Endothelial cell of umbilical vein (primary cell): ENCODE measurements around the gene CHERP.

Experiments
- EZH2 ChIP-seq: IDR thresholded peaks from 2 replicates; pipeline ENCODE4 v1.6.1; 2012; ENCODE audit warnings: borderline replicate concordance, low read depth, mild to moderate bottlenecking, moderate library complexity, low read length, inconsistent platforms; ENCODE audit not compliant: severe bottlenecking
- JUN ChIP-seq: IDR thresholded peaks from 2 replicates; pipeline ENCODE4 v1.6.1; 2011; ENCODE audit warnings: borderline replicate concordance, low read depth; ENCODE audit not compliant: insufficient read length, insufficient read depth
- MYC ChIP-seq: IDR thresholded peaks from one replicate; pipeline ENCODE4 v1.6.1; 2011; ENCODE audit warnings: mild to moderate bottlenecking, low read depth, low read length
- POLR2A ChIP-seq: IDR thresholded peaks from 2 replicates; pipeline ENCODE4 v1.6.1; 2012; ENCODE audit warnings: low read depth, mild to moderate bottlenecking, control low read depth, low read length
- POLR2AphosphoS5 ChIP-seq: IDR thresholded peaks from 2 replicates; pipeline ENCODE4 v1.6.1; 2012; ENCODE audit warnings: low read depth, mild to moderate bottlenecking, control low read depth, low read length, moderate library complexity; ENCODE audit not compliant: insufficient read depth
- TF ChIP-seq, protein P1 (sequence below): IDR thresholded peaks from 2 replicates; pipeline ENCODE4 v1.6.1; 2011; ENCODE audit not compliant: insufficient read depth, insufficient read length
- TF ChIP-seq, protein P2 (sequence below), 2 donors: IDR thresholded peaks; 1 replicate in 1 of 2; 2 replicates in 1 of 2; pipeline ENCODE4 v1.5.1; 2011; ENCODE audit warnings: low read length in 2 of 2, mild to moderate bottlenecking in 2 of 2, moderate library complexity in 2 of 2, control low read depth in 1 of 2, inconsistent platforms in 1 of 2, low read depth in 1 of 2; ENCODE audit not compliant: insufficient read depth in 1 of 2; ENCODE audit errors: extremely low read depth in 1 of 2

DNA sequence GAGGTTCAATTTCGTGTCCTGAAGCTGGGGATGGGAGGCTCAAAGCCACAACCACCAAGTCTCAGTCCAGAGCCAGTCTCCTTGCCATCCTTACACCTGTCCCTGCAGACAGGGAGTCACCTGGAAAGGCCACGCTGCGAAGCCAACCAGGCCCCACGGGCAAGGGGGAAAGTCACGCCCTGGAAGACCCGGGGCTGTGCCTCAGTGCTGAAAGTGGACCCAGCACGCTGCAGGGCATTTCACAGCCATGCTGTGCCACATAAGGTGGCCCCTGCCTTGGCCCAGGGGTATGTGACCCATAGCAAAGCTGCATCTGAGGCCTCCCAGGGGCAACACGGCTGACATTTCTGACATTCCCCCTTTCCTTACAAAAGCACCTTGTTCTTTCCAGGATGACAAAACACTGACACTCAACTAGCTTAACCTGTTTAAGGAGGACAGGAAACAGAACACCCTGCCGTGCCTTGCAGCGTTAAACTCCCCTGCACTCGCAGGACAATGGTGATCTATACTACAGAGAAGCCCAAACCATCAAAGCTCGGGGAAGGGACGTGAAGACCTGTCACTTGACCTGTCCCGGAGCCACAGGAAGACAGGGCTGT lies 14.8 kb downstream of the CHERP start:
- TF ChIP-seq EZH2 (no peak), POLR2AphosphoS5 (no peak), JUN (no peak), MYC (no peak), POLR2A (no peak)
- TF ChIP-seq, protein P1, sequence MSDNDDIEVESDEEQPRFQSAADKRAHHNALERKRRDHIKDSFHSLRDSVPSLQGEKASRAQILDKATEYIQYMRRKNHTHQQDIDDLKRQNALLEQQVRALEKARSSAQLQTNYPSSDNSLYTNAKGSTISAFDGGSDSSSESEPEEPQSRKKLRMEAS = no peak
- TF ChIP-seq, protein P2, sequence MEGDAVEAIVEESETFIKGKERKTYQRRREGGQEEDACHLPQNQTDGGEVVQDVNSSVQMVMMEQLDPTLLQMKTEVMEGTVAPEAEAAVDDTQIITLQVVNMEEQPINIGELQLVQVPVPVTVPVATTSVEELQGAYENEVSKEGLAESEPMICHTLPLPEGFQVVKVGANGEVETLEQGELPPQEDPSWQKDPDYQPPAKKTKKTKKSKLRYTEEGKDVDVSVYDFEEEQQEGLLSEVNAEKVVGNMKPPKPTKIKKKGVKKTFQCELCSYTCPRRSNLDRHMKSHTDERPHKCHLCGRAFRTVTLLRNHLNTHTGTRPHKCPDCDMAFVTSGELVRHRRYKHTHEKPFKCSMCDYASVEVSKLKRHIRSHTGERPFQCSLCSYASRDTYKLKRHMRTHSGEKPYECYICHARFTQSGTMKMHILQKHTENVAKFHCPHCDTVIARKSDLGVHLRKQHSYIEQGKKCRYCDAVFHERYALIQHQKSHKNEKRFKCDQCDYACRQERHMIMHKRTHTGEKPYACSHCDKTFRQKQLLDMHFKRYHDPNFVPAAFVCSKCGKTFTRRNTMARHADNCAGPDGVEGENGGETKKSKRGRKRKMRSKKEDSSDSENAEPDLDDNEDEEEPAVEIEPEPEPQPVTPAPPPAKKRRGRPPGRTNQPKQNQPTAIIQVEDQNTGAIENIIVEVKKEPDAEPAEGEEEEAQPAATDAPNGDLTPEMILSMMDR (IDR thresholded peaks at IDR 0.05; ENCODE audit: extremely low read depth in 1 of 2, insufficient read depth in 1 of 2, low read depth in 1 of 2, low read length in 2 of 2) = no peak
